DMS153 treated with DMSO at 0.1 percent for 48 hours (cell line): Measurements from ENCODE around the gene KLHL29.
"Not testable (repeated sequence)": the region's sequence is repeated elsewhere in the genome, so short reads cannot be mapped to it uniquely, and the experiment has no call there.

Source experiments
- DNase-seq: peaks from one replicate; lab custom pipeline; 2025; ENCODE audit not compliant: unreplicated experiment; lab: John Stamatoyannopoulos, UW

Gene KLHL29

DNA sequence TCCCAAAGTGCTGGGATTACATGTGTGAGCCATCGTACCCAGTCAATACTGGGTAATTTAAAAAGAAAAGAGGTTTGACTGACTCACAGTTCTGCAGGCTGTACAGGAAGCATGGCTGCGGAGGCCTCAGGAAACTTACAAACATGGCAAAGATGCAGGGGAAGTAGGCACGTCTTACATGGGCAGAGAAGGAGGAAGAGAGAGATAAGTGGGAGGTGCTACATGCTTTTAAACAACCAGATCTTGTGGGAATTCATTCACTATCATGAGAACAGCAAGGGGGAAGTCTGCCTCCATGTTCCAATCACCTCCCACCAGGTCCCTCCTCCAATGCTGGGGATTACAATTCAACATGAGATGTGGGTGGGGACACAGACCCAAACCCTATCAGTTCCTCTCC, 349.4 kb downstream of the KLHL29 start:
- no peak for DNase-seq

- DNase-seq, result not testable (repeated sequence)
Measured at GRCh38 chr2:23736783-23737182, 351.8 kb downstream of the KLHL29 start.

DNA sequence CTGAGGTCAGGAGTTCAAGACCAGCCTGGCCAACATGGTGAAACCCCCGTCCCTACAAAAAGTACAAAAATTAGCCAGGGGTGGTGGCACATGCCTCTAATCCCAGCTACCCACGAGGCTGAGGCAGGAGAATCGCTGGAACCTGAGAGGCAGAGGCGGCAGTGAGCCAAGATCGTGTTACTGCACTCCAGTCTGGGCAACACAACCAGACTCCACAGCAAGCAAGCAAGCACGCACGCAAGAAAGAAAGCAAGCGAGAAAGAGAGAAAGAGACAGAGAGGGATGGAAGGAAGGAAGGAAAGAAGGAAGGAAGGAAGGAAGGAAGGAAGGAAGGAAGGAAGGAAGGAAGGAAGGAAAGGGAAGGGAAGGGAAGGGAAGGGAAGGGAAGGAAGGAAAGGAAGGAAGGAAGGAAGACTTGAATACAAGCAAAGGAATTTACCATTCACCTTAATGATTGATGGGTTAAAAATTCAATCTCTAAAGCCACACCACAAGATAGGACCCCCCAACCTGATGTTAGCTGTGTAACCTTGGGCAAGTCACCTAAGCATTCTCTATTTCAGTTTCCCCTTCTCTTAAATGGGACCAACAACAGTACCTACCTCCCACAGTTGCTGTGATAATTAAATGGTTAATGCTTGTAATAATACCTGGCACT, 360.2 kb downstream of the KLHL29 start:
- no peak for DNase-seq

- DNase-seq, result no peak
Measured at GRCh38 chr2:23745726-23746105, 360.7 kb downstream of the KLHL29 start.

DNA sequence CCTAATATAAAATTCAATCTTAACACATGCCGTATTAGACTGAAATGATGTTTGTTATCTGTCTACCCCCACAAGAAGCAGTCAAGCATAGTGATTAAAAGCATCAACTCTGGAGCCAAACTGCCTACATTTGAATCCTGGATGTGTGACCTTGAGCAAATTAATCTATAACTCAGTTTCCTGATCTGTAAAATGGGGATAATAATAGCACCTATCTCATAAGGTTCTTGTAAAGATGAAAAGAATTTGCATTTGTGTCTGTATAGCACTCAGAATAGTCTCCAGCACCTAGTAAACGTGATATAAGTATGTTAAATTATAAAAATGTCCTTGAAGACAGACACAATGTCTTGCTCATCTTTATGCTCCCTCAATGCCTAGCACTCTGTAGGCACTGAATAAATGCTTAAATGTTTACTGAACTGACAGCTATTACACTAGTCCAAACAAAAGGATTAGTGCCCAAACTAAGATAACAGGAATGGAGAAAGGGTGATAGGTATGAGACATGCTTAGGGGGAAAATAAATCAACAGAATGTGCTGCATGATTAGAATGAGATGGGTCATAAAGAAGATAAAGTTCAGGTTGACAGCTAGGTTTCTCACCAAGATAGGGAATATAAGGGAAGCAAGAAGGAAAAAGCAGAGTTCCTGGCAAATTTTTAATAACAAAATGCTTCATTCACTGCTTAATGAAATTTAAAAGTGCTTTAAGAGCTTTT, 361.3 kb downstream of the KLHL29 start:
- no peak for DNase-seq

DNA sequence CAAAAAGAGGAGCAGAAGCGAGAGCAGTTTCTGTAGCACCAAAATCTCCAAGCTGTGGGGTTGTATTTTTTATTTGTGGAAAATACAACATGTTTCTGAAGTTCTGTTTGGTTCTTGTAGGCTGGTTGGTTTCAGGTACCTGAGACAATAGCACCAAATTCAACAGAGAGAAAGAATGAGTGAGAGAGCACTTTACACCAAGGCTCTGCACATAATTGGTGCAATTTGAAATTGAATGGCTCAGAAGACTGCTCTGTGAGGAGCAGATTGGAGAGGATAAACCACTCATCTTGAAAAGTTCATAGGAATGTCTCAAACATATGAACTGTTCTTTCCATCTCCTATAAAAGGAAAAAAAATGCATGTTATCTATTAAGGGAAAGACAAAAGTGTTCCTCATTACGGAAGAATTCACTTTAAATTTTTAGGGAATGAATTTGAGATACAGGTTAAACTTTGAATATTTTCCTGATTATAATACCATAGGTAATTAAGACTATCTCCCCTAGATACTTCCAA, 366.8 kb downstream of the KLHL29 start:
- no peak for DNase-seq

DNA sequence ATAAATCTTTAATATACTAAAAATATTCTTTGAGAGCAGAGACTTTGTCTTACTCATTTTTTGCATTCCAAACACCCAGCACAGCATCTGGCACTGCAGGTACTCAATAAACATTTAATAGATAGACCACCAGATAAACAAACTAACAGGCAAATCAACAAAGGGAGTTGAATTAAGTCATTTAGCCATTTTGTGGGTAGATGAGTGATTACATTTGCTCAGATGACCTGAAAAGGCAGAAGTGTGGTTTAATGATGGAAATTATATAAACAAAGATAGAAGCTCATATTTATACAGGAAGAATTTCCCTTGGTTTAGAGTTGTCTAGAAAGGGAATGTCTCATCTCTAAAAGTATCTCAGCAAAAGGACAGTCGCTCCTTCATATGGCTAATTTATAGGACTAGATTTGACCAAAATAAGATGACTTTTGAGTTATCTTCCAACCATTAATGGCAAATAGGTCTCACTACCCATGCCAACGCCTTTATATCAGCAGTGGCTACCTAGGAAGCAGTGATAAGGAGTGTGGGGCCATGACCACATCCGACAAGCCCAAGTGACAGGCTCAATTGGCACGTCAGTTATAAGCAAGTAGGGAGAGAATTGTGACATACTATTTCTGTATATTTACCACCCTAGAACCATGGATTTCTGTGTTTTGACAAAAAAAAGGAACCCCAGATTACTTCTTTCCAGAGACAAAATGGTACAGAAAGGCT, 368.5 kb downstream of the KLHL29 start:
- DNase-seq, result no peak

- DNase-seq, result no peak
Measured at GRCh38 chr2:23754970-23755369, 370.0 kb downstream of the KLHL29 start.

DNA sequence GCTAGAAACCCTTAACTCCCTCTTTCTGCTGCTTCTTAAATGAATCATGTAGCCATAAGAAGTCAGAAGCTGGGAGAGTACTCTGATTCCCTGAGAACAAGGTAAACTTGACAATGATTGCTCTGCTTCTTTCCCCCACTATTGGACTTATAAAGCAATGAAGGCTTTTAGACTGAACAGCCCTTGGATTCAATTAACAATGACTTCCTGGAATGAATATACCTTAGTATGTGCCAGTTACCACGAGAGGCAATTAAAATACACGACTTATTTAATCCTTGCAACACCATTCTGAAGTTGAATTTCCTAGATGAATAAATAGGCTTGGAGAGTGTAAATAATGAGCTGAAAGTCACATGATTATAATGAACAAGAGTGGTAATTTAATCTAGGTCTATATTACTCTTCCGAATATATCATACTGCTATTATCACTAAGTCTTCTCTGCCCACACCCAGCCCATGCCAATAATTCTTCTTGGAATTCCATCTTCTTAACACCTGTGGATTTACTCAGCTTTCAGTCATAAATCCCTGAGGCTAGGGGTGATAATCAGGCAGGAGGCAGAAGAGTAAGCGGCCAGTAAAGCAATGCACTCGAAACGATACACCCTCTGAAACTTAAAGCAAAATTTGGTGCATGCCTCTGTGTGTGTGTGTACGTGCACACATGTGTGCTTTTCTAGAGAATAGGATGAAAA, 371.8 kb downstream of the KLHL29 start:
- DNase-seq, result no peak

GRCh38 chr2:23757686-23758433, 372.9 kb downstream of the KLHL29 start:
- DNase-seq, result no peak
